Fibroblast of villous mesenchyme (primary cell): ENCODE results near the gene SARS2. TPM values are rescaled to one million over a fixed set of nuclear protein-coding genes. Genes with fewer than 3 reads are reported as not detected.

Experiments
- DNase-seq: peaks from one replicate; pipeline ENCODE4 v3.0.0-alpha.2; 2010; ENCODE audit warnings: low read depth
- H3K4me3 ChIP-seq: 2 replicates; pipeline ENCODE4 v1.5.1; 2011; ENCODE audit warnings: low read depth, mild to moderate bottlenecking, low read length
- total RNA-seq: library from RNA; depleted of rRNA; stranded (reverse); fragments of >200 nt; gene quantifications from 2 replicates; pipeline ENCODE4 v1.2.3, GENCODE V29; 2012
- TF ChIP-seq, protein P1 (sequence below): IDR thresholded peaks from 2 replicates; pipeline ENCODE4 v1.5.1; 2012; ENCODE audit warnings: low read depth, mild to moderate bottlenecking, low read length; ENCODE audit not compliant: insufficient read depth

SARS2 gene
- total RNA-seq, 1 donor, result 19.0 TPM

DNA sequence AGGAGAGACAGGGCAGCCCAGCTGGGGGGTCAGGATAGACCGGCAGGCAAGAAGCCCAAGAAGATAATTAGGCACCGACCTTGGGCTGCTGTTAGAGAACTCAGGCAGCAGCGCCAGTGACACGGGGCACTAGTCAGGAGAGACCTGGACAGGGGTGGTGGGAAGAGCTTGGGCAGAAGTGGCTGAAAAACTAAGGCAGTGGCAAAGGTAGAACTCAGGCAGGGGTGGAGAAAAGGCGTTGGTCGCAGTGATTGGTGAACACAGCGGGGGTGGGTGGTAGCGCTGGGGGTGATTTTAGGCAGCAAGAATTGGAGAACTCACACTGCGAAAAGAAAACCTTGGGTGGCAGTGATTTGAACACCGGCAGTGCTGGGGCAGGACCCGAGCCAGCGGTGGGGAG, 22.9 kb downstream of the SARS2 start:
- DNase-seq, result no peak
- TF ChIP-seq, protein P1, sequence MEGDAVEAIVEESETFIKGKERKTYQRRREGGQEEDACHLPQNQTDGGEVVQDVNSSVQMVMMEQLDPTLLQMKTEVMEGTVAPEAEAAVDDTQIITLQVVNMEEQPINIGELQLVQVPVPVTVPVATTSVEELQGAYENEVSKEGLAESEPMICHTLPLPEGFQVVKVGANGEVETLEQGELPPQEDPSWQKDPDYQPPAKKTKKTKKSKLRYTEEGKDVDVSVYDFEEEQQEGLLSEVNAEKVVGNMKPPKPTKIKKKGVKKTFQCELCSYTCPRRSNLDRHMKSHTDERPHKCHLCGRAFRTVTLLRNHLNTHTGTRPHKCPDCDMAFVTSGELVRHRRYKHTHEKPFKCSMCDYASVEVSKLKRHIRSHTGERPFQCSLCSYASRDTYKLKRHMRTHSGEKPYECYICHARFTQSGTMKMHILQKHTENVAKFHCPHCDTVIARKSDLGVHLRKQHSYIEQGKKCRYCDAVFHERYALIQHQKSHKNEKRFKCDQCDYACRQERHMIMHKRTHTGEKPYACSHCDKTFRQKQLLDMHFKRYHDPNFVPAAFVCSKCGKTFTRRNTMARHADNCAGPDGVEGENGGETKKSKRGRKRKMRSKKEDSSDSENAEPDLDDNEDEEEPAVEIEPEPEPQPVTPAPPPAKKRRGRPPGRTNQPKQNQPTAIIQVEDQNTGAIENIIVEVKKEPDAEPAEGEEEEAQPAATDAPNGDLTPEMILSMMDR, result no peak
- H3K4me3 ChIP-seq, result no peak overlapping the region

DNA sequence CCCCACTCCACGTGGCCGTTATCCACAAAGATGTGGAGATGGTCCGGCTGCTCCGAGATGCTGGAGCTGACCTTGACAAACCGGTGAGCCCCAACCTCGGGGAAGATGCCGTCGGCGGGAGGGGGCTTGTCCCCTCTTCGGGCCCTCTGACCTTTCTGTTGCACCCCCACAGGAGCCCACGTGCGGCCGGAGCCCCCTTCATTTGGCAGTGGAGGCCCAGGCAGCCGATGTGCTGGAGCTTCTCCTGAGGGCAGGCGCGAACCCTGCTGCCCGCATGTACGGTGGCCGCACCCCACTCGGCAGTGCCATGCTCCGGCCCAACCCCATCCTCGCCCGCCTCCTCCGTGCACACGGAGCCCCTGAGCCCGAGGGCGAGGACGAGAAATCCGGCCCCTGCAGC, 23.3 kb downstream of the SARS2 start:
- TF ChIP-seq, protein P1, result no peak
- no peak for DNase-seq
- no peak overlapping the region for H3K4me3 ChIP-seq

DNA sequence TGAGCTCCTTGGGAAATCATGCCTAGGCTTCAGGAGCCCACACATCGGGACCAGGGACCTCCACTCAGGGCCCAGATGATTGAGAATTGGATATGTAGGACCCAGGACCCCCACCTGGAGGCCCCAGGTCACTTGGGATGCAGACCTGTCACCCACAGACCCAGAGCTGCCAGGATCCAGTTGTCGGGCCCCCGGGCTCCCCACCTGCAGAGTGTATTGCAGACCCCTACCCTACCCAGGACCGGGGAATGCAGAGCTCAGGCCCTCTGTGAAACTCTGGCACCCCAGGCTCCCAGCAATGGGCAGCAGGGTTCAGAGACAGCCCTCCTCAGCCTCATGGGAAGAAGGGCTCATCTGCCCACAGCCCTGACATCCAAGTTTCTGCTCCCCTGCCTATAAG, 24.9 kb downstream of the SARS2 start:
- DNase-seq, result no peak
- no peak overlapping the region for H3K4me3 ChIP-seq
- TF ChIP-seq, protein P1, result no peak

DNA sequence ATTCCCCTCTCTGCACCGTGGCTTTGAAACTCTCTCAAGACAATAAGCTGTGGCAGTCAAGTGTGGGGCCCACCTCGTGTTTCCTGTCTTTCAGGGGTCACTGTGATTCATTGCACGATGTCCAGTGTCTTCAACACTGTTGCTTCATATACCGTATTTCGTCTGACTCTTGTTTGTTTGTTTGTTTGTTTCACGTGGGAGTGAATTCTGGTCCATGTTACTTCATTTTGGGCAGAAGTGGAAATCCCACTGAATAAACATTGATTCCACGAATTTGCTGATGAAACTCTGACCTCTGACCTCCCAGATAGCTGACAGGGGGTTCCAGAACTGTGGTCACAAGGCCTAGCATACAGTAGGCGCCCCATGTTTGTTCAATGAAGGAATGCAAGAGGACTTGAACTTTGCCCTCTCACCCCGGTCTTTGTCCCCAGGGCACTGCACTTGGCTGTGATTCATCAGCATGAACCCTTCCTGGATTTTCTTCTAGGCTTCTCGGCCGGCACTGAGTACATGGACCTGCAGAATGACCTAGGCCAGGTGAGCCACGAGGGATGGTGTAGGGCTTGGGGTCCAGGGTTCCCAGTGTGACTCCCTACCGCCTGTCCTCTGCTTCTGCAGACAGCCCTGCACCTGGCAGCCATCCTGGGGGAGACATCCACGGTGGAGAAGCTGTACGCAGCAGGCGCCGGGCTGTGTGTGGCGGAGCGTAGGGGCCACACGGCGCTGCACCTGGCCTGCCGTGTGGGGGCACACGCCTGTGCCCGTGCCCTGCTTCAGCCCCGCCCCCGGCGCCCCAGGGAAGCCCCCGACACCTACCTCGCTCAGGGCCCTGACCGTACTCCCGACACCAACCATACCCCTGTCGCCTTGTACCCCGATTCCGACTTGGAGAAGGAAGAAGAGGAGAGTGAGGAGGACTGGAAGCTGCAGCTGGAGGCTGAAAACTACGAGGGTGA, 25.7 kb downstream of the SARS2 start:
- DNase-seq, result peak; percentile 49
- H3K4me3 ChIP-seq, result no peak overlapping the region
- TF ChIP-seq, protein P1, result no peak

DNA sequence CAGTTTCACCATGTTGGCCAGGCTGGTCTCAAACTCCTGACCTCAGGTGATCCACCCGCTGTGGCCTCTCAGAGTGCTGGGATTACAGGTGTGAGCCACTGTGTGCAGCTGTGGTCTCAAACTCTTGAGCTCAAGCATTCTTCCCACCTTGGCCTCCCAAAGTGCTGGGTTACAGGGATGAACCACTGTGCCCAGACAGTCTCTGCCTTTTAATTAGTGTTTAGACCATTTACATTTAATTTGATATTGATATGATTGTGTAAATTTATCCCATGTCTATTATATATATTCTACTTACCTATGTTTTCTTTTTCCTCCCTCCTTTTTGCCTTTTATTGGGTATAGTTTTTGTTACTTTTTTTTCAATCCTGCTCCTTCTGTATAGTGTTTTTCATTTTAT, 28.9 kb downstream of the SARS2 start:
- TF ChIP-seq, protein P1, result no peak
- H3K4me3 ChIP-seq, result no peak overlapping the region
- no peak for DNase-seq

DNA sequence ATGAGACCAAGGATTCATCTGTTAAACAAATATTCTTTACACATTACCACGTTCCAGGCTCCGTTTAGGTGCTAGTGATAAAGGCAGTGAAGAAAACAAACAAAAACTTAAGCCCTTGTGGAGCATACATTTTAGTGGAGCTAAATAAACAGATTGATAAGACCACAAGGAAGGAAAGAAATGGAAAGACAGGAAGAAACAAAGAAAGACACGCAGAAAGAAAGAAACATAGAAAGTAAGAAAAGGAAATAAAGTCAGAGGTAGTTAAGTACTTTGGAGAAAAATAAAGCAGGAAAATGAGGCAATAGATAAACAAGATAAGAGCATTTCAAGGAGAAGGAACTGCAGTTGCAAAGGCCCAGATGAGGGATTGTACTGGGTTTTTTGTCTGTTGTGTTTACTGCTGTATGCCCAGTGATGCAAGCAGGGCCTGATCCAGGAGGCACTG, 29.8 kb downstream of the SARS2 start:
- TF ChIP-seq, protein P1, result no peak
- peak; percentile 44 for DNase-seq
- peak overlapping the region; percentile 94 for H3K4me3 ChIP-seq
